ENCODE data around the gene ACTR3C. TPM values are rescaled to one million over a fixed set of nuclear protein-coding genes. Genes with fewer than 3 reads are reported as not detected.

The ACTR3C gene
- total and polyA plus RNA-seq, 2 of the 13 experiments (the other 11 are each of a cell fraction or from before 2014, with no cell fraction given) = 3.8 to 7.5 TPM

DNA sequence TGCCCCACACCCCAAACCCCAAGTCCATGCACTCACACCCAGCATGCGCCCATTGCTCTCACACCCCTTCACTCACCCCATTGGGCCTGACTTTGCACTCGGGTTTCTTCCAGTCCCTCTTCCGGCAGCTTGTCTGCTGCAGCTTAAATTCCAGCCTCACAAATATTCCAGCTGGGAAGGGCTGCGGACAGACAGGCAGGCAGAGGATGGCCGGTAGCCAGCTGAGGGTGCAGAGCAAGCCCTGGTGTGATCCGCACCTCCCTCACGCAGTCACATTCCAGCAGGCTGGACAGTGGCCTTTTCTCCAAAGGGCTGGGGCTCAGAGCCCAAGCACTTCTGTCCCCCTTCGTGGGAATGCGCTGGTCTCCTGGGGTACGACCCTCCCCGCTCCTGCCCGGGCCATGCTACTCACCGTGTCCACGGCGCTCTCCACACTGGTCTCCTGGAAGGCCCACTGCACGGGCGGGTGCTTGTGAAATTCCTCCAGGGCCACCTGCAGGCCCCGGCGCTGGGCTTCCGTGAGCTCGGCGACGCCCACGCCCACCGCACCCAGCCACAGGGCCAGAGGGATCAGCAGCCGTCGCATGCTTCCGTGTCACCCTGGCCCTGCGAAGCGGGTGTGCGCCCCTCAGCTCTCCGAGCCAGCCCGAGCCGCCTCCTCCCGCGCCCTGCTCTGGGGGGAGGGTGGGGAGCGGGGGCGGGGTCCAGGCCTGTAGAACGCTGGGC is 16.8 kb upstream of the ACTR3C start (continued):
- TF ChIP-seq, protein P1, sequence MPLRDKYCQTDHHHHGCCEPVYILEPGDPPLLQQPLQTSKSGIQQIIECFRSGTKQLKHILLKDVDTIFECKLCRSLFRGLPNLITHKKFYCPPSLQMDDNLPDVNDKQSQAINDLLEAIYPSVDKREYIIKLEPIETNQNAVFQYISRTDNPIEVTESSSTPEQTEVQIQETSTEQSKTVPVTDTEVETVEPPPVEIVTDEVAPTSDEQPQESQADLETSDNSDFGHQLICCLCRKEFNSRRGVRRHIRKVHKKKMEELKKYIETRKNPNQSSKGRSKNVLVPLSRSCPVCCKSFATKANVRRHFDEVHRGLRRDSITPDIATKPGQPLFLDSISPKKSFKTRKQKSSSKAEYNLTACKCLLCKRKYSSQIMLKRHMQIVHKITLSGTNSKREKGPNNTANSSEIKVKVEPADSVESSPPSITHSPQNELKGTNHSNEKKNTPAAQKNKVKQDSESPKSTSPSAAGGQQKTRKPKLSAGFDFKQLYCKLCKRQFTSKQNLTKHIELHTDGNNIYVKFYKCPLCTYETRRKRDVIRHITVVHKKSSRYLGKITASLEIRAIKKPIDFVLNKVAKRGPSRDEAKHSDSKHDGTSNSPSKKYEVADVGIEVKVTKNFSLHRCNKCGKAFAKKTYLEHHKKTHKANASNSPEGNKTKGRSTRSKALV (CRISPR knock-in tag; IDR thresholded peaks at IDR 0.05) = no peak
- no peak for TF ChIP-seq HNF1B (CRISPR knock-in tag; IDR thresholded peaks at IDR 0.05)
- TF ChIP-seq ZNF430 (CRISPR knock-in tag; IDR thresholded peaks at IDR 0.05) = peak; percentile 51; the same call in 1 of the 2 replicates
- TF ChIP-seq CBX5 (CRISPR knock-in tag; IDR thresholded peaks at IDR 0.05; ENCODE audit: borderline replicate concordance) = no peak; the same call in 1 of the 2 replicates
- TF ChIP-seq, protein P2, sequence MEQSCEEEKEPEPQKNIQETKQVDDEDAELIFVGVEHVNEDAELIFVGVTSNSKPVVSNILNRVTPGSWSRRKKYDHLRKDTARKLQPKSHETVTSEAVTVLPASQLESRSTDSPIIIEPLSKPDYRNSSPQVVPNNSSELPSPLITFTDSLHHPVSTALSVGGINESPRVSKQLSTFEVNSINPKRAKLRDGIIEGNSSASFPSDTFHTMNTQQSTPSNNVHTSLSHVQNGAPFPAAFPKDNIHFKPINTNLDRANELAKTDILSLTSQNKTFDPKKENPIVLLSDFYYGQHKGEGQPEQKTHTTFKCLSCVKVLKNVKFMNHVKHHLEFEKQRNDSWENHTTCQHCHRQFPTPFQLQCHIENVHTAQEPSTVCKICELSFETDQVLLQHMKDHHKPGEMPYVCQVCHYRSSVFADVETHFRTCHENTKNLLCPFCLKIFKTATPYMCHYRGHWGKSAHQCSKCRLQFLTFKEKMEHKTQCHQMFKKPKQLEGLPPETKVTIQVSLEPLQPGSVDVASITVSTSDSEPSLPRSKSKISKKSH (CRISPR knock-in tag; IDR thresholded peaks at IDR 0.05; ENCODE audit: borderline replicate concordance) = peak; percentile 15; the same call in 1 of the 2 replicates
- TF ChIP-seq, protein P3, sequence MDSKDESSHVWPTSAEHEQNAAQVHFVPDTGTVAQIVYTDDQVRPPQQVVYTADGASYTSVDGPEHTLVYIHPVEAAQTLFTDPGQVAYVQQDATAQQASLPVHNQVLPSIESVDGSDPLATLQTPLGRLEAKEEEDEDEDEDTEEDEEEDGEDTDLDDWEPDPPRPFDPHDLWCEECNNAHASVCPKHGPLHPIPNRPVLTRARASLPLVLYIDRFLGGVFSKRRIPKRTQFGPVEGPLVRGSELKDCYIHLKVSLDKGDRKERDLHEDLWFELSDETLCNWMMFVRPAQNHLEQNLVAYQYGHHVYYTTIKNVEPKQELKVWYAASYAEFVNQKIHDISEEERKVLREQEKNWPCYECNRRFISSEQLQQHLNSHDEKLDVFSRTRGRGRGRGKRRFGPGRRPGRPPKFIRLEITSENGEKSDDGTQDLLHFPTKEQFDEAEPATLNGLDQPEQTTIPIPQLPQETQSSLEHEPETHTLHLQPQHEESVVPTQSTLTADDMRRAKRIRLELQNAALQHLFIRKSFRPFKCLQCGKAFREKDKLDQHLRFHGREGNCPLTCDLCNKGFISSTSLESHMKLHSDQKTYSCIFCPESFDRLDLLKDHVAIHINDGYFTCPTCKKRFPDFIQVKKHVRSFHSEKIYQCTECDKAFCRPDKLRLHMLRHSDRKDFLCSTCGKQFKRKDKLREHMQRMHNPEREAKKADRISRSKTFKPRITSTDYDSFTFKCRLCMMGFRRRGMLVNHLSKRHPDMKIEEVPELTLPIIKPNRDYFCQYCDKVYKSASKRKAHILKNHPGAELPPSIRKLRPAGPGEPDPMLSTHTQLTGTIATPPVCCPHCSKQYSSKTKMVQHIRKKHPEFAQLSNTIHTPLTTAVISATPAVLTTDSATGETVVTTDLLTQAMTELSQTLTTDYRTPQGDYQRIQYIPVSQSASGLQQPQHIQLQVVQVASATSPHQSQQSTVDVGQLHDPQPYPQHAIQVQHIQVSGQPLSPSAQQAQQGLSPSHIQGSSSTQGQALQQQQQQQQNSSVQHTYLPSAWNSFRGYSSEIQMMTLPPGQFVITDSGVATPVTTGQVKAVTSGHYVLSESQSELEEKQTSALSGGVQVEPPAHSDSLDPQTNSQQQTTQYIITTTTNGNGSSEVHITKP (CRISPR knock-in tag; IDR thresholded peaks at IDR 0.05; ENCODE audit: low read depth) = 0 out of 2 replicates have a peak, but pooled peaks have one; percentile 16
- TF ChIP-seq ZNF282 (IDR thresholded peaks at IDR 0.05; ENCODE audit: partially characterized antibody) = no peak
- no peak for TF ChIP-seq SOX5 (CRISPR knock-in tag; IDR thresholded peaks at IDR 0.05; ENCODE audit: borderline replicate concordance)
- TF ChIP-seq ZHX1 (CRISPR knock-in tag; IDR thresholded peaks at IDR 0.05; ENCODE audit: low read depth) = no peak
- no peak for TF ChIP-seq PTBP1 (IDR thresholded peaks at IDR 0.05; ENCODE audit: low read depth, low read length, poor library complexity, severe bottlenecking)
- TF ChIP-seq SALL1 (CRISPR knock-in tag; IDR thresholded peaks at IDR 0.05) = peak; percentile 63
- TF ChIP-seq DMTF1 (CRISPR knock-in tag; IDR thresholded peaks at IDR 0.05) = no peak
- TF ChIP-seq ZNF614 (CRISPR knock-in tag; IDR thresholded peaks at IDR 0.05; ENCODE audit: borderline replicate concordance) = no peak

Measured in HepG2 (cell line).